Activated B cell treated with CpG ODN at 0.5 μM for 24 hours (primary cell): ENCODE measurements around the gene COL4A1. TPM values are rescaled to one million over a fixed set of nuclear protein-coding genes. Genes with fewer than 3 reads are reported as not detected.

Experiments
- ATAC-seq: fragments of 200-7000 bp; cut with Tn5 transposase; one replicate; pipeline ENCODE4 v1.10.0; 2021; ENCODE audit warnings: low read depth, mild to moderate bottlenecking, moderate library complexity
- CTCF ChIA-PET: fragments of 350-600 bp; sonication (Branson Sonifier 250); formaldehyde crosslinking; loops from one replicate; lab custom pipeline; 2021; ENCODE audit warnings: antibody characterized with exemption; lab: Charles Lee
- POLR2A ChIA-PET: fragments of 350-600 bp; sonication (Branson Sonifier 250); formaldehyde crosslinking; loops from one replicate; lab custom pipeline; 2021; ENCODE audit warnings: antibody characterized with exemption; lab: Charles Lee
- DNase-seq: peaks from one replicate; pipeline ENCODE4 v3.0.0; 2022
- H3K27ac Mint-ChIP-seq: one replicate; pipeline ENCODE4 v1.8.0; 2020; ENCODE audit warnings: mixed read lengths
- H3K27me3 Mint-ChIP-seq: one replicate; pipeline ENCODE4 v1.8.0; 2021; ENCODE audit warnings: mixed read lengths
- H3K36me3 Mint-ChIP-seq: one replicate; pipeline ENCODE4 v1.8.0; 2021; ENCODE audit warnings: low read depth, mixed read lengths
- H3K4me1 Mint-ChIP-seq: one replicate; pipeline ENCODE4 v1.8.0; 2021; ENCODE audit warnings: mixed read lengths
- H3K4me3 Mint-ChIP-seq: one replicate; pipeline ENCODE4 v1.8.0; 2020; ENCODE audit warnings: mild to moderate bottlenecking, mixed read lengths
- H3K9me3 Mint-ChIP-seq: one replicate; pipeline ENCODE4 v1.8.0; 2020; ENCODE audit warnings: mixed read lengths
- CTCF ChIP-seq: fragments of 200-600 bp; IDR thresholded peaks from one replicate; pipeline ENCODE4 v1.8.0; 2022; ENCODE audit warnings: antibody characterized with exemption, mild to moderate bottlenecking
- intact Hi-C: fragments of 100-400 bp; cut with micrococcal nuclease; formaldehyde crosslinking; loops from one replicate; pipeline ENCODE4 v1.15.1; 2024
- total RNA-seq: library from RNA; stranded (reverse); gene quantifications from 2 replicates; pipeline ENCODE4 v1.2.3, GENCODE V29; 2022

Gene COL4A1
- total RNA-seq, 1 donor from 2014 or later = not detected

GRCh38 chr13:110285991-110286832, 20.7 kb downstream of the COL4A1 start:
- intact Hi-C loops = no loop called here
- ATAC-seq = no peak
- Mint-ChIP-seq H3K36me3 (no peaks in the 10 kb centered on the region), H3K9me3 (no peaks in the 10 kb centered on the region), H3K4me1 (no peaks in the 10 kb centered on the region), H3K4me3 (no peak overlapping the region), H3K27ac (no peak overlapping the region), H3K27me3 (no peaks in the 10 kb centered on the region)
- no peak for TF ChIP-seq CTCF
- DNase-seq = no peak
- POLR2A ChIA-PET = no interaction called here
- CTCF ChIA-PET = no interaction called here

- no peak for DNase-seq
- Mint-ChIP-seq H3K4me1 (no peaks in the 10 kb centered on the region), H3K27me3 (no peaks in the 10 kb centered on the region), H3K27ac (no peak overlapping the region), H3K4me3 (no peak overlapping the region), H3K9me3 (no peaks in the 10 kb centered on the region), H3K36me3 (no peaks in the 10 kb centered on the region)
- intact Hi-C loops = no loop called here
- CTCF ChIA-PET = no interaction called here
- ATAC-seq = no peak
- TF ChIP-seq CTCF = no peak
- POLR2A ChIA-PET = no interaction called here
These were observed 22.0 kb downstream of the COL4A1 start for GRCh38 chr13:110284779-110285484.

- POLR2A ChIA-PET = no interaction called here
- H3K4me3 Mint-ChIP-seq = no peak overlapping the region
- no peak for TF ChIP-seq CTCF
- no peaks in the 10 kb centered on the region for H3K4me1 Mint-ChIP-seq
- CTCF ChIA-PET = no interaction called here
- H3K27ac Mint-ChIP-seq = no peak overlapping the region
- no peaks in the 10 kb centered on the region for H3K9me3 Mint-ChIP-seq
- ATAC-seq (no peak), DNase-seq (no peak)
- no peaks in the 10 kb centered on the region for H3K27me3 Mint-ChIP-seq
- no peaks in the 10 kb centered on the region for H3K36me3 Mint-ChIP-seq
- intact Hi-C loops = no loop called here
These were observed 23.0 kb downstream of the COL4A1 start for GRCh38 chr13:110283736-110284517.

GRCh38 chr13:110282316-110282841, 24.6 kb downstream of the COL4A1 start:
- Mint-ChIP-seq H3K9me3 (no peaks in the 10 kb centered on the region), H3K27me3 (no peaks in the 10 kb centered on the region), H3K36me3 (no peaks in the 10 kb centered on the region), H3K4me3 (no peak overlapping the region), H3K4me1 (no peaks in the 10 kb centered on the region), H3K27ac (no peak overlapping the region)
- no peak for DNase-seq
- intact Hi-C loops = no loop called here
- ATAC-seq = no peak
- no peak for TF ChIP-seq CTCF
- CTCF ChIA-PET = no interaction called here
- POLR2A ChIA-PET = interaction anchor here (0.6 kb wide), 1 partner anchor 430 kb away, joined by 3 read pairs; no protein-coding TSS in a partner anchor
